ENCODE data around the gene PURA.
"Not testable (repeated sequence)": the region's sequence is repeated elsewhere in the genome, so short reads cannot be mapped to it uniquely, and the experiment has no call there.

The PURA gene

DNA sequence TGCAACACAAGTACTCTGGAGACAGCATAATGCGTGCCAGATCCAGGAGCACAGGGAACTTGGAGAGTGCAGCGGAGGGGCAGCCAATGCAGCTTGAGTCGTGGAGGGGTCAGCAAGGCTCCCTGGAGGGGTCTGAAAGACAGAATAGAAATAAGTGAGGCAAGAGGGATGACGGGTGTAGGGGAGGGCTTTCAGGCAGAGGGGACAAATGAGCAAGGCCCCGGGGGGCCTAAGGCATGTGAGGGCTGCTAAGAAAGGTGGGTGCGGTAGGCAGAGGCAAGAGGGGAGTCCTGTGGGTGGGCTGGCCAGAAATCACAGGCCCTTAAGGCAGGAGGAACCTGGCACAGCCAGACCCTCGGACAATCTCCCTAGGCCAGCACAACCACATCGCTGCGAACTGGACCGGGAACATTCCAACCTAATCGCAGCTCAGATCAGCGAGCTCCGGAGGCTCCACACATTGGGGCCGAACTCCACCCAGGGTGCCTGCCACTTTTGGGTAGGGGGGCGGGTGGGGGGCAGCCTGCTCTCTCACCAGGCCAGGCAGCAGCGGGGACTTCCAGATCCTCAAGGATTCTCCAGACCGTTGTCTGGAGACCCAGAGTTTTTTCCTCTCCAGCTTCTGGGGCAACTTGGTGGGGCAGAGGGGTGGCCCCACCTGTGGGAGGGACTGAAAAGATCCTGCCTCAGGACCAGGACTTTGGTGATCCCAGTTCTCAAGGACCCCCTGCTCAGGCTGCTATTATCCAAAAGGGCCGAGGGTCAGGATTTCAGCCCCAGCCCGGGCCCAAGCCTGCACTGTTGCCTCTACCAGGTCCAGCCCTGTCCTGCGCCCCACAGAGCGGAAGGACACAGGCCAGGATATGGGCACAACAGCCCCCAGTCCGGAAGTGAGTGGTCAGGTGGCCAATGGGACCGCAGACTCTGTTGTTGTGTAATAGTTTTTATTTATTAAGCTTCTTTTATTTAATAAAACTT lies 38.4 kb downstream of the PURA start:
- Histone ChIP-seq H3K4me3 (ENCODE audit: severe bottlenecking) (no peak overlapping the region), H3K36me3 (ENCODE audit: low read depth) (no peaks in the 10 kb centered on the region), H3K9me3 (ENCODE audit: severe bottlenecking) (no peaks in the 10 kb centered on the region), H3K4me1 (ENCODE audit: insufficient read depth, poor library complexity, severe bottlenecking) (no peaks in the 10 kb centered on the region), H3K27me3 (ENCODE audit: insufficient read depth, poor library complexity, severe bottlenecking) (no peaks in the 10 kb centered on the region), H3K27ac (ENCODE audit: poor library complexity, severe bottlenecking) (no peak overlapping the region)
- DNase-seq (ENCODE audit: low spot score), result no peak
- ATAC-seq (ENCODE audit: low read depth), result no peak
- TF ChIP-seq, protein P1, sequence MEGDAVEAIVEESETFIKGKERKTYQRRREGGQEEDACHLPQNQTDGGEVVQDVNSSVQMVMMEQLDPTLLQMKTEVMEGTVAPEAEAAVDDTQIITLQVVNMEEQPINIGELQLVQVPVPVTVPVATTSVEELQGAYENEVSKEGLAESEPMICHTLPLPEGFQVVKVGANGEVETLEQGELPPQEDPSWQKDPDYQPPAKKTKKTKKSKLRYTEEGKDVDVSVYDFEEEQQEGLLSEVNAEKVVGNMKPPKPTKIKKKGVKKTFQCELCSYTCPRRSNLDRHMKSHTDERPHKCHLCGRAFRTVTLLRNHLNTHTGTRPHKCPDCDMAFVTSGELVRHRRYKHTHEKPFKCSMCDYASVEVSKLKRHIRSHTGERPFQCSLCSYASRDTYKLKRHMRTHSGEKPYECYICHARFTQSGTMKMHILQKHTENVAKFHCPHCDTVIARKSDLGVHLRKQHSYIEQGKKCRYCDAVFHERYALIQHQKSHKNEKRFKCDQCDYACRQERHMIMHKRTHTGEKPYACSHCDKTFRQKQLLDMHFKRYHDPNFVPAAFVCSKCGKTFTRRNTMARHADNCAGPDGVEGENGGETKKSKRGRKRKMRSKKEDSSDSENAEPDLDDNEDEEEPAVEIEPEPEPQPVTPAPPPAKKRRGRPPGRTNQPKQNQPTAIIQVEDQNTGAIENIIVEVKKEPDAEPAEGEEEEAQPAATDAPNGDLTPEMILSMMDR (IDR thresholded peaks at IDR 0.05; ENCODE audit: poor library complexity, severe bottlenecking), result no peak

- Histone ChIP-seq H3K27me3 (ENCODE audit: insufficient read depth, poor library complexity, severe bottlenecking) (no peaks in the 10 kb centered on the region), H3K4me1 (ENCODE audit: insufficient read depth, poor library complexity, severe bottlenecking) (no peaks in the 10 kb centered on the region), H3K4me3 (ENCODE audit: severe bottlenecking) (no peak overlapping the region), H3K36me3 (ENCODE audit: low read depth) (no peaks in the 10 kb centered on the region), H3K27ac (ENCODE audit: poor library complexity, severe bottlenecking) (no peak overlapping the region), H3K9me3 (ENCODE audit: severe bottlenecking) (no peaks in the 10 kb centered on the region)
- no peak for ATAC-seq (ENCODE audit: low read depth)
- TF ChIP-seq, protein P1 (IDR thresholded peaks at IDR 0.05; ENCODE audit: poor library complexity, severe bottlenecking), result no peak
- DNase-seq (ENCODE audit: low spot score), result no peak
These were observed 39.3 kb downstream of the PURA start for GRCh38 chr5:140153255-140153654.

GRCh38 chr5:140153905-140154304 lies 40.0 kb downstream of the PURA start:
- DNase-seq (ENCODE audit: low spot score), result no peak
- Histone ChIP-seq H3K27ac (ENCODE audit: poor library complexity, severe bottlenecking) (no peak overlapping the region), H3K36me3 (ENCODE audit: low read depth) (no peaks in the 10 kb centered on the region), H3K9me3 (ENCODE audit: severe bottlenecking) (no peaks in the 10 kb centered on the region), H3K4me3 (ENCODE audit: severe bottlenecking) (no peak overlapping the region), H3K4me1 (ENCODE audit: insufficient read depth, poor library complexity, severe bottlenecking) (no peaks in the 10 kb centered on the region), H3K27me3 (ENCODE audit: insufficient read depth, poor library complexity, severe bottlenecking) (no peaks in the 10 kb centered on the region)
- no peak for ATAC-seq (ENCODE audit: low read depth)
- TF ChIP-seq, protein P1 (IDR thresholded peaks at IDR 0.05; ENCODE audit: poor library complexity, severe bottlenecking), result no peak

- H3K27ac ChIP-seq (ENCODE audit: poor library complexity, severe bottlenecking); H3K4me3 ChIP-seq (ENCODE audit: severe bottlenecking); ATAC-seq (ENCODE audit: low read depth); H3K9me3 ChIP-seq (ENCODE audit: severe bottlenecking); H3K27me3 ChIP-seq (ENCODE audit: insufficient read depth, poor library complexity, severe bottlenecking); DNase-seq (ENCODE audit: low spot score); H3K4me1 ChIP-seq (ENCODE audit: insufficient read depth, poor library complexity, severe bottlenecking); H3K36me3 ChIP-seq (ENCODE audit: low read depth): not testable (repeated sequence)
These were observed 40.9 kb downstream of the PURA start for GRCh38 chr5:140154710-140155381.

- no peaks in the 10 kb centered on the region for H3K27me3 ChIP-seq (ENCODE audit: insufficient read depth, poor library complexity, severe bottlenecking)
- no peak overlapping the region for H3K4me3 ChIP-seq (ENCODE audit: severe bottlenecking)
- ATAC-seq (ENCODE audit: low read depth), result peak; percentile 96
- no peak overlapping the region for H3K27ac ChIP-seq (ENCODE audit: poor library complexity, severe bottlenecking)
- no peaks in the 10 kb centered on the region for H3K36me3 ChIP-seq (ENCODE audit: low read depth)
- no peaks in the 10 kb centered on the region for H3K4me1 ChIP-seq (ENCODE audit: insufficient read depth, poor library complexity, severe bottlenecking)
- TF ChIP-seq, protein P1 (IDR thresholded peaks at IDR 0.05; ENCODE audit: poor library complexity, severe bottlenecking), result peak; percentile 98
- no peaks in the 10 kb centered on the region for H3K9me3 ChIP-seq (ENCODE audit: severe bottlenecking)
- DNase-seq (ENCODE audit: low spot score), result peak; percentile 85
These were observed 43.3 kb downstream of the PURA start for GRCh38 chr5:140157032-140157781.

Data from RWPE2 (cell line).